ENCODE results near the gene SLC24A5. TPM values are rescaled to one million over a fixed set of nuclear protein-coding genes. Genes with fewer than 3 reads are reported as not detected.

The SLC24A5 gene
- not detected in 2 replicates for total RNA-seq

GRCh38 chr15:48120745-48121144, at the start of gene SLC24A5:
Gene SLC24A5 (plus strand): TSS chr15:48120990. CDS start chr15:48121045, 55 bp downstream.
- no peak for DNase-seq (ENCODE audit: extremely low read depth, low read depth, low spot score)

DNA sequence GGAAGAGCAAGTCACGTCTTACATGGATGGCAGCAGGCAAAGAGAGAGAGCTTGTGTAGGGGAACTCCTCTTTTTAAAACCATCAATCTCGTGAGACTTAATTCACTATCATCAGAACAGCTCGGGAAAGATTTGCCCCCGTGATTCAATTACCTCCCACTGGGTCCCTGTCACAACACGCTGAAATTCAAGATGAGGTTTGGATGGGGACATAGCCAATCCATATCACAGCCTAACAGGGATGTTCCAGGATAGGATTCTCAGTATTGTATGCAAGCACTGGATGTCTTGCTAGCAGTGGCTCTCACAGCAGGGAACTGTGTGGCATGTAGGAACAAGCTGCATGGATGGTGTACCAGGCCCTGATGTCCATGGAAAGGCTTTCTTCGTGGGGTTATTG, 47.8 kb upstream of the SLC24A5 start:
- DNase-seq (ENCODE audit: extremely low read depth, low read depth, low spot score) = no peak

DNA sequence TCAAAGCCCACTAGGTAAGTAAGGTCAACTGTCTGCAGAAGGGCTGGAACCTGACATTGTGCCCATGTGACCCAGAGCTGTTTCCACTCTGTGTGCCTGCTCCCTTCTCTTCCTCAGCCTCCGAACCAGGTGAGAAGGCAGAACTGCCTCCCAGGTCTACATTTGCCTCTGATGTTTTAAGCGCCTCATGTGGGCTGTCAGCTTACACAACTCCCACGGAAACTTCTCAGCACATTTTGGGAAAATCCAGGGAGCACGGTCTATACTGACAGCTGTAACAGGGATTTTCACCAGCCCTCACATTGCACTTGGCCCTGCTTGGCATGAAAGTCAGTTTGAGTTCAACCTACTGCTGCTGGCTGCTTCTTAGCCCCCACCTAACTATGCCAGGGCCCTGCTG, 46.9 kb upstream of the SLC24A5 start:
- no peak for DNase-seq (ENCODE audit: extremely low read depth, low read depth, low spot score)

GRCh38 chr15:48076454-48076853, 44.3 kb upstream of the SLC24A5 start:
- DNase-seq (ENCODE audit: extremely low read depth, low read depth, low spot score) = no peak

DNA sequence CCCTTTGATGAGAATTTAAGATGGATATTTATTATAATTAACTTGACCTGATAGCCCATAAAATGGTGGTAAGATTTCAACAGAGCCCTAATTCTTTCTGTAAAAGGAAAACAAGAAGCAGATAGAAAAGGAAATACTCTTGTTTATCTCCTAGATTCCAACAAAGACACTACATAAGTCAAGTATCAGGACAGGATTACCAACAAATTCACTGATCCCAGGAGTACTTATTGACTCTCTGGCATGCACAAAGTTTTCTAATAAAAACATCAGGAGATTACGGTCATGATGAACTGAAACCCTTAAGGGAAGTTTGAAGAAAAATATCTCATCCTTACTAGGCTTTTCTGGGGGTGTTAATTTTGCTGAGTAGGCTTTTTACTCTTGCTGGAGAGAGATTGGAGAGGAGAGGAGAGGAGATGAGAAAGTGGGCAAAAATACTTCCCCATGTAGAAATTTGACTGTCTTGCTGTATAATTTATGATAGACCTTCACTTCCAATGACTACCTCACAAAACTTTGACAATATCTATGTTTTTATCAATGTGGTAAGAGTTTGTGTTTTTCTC, 43.1 kb upstream of the SLC24A5 start:
- DNase-seq (ENCODE audit: extremely low read depth, low read depth, low spot score) = no peak

DNA sequence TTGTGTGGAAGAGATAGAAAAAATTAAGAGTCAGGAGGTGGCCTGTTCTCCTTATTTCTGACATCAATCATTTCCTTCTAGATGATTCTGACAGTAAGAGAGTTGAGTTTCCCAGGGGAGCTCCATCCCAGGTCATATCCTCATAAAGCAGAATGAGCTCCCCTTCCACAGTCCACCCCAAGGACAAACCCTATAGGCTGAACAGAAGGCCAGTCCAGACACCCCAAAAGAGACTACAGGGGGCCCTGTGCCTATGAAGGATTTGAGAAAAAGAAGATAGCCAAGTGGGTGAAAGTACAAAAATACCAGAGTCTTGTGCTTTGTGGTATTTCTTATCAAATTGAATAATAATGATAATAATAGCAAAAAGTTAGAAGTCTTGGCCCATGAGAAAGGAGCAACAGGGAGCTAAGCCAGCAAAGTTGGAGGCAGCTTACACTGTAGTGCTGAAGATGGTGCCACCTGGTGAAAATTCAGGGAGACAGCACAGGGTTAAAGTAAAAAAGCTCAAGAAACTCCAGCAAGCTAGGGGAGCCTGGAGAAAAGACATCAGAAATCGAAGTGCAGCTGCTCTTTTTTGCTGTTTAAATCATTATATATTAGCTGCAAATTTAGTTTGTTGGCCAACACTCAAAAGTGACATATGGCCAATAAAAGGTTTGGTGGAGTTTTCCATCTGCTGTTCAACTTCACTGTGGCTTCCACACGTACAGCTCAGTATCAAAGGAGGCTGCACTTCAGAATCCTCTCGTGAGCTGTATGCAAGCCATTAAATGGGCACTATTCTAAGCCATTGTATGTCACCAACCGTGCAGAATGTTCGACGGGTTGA, 35.8 kb upstream of the SLC24A5 start:
- DNase-seq (ENCODE audit: extremely low read depth, low read depth, low spot score) = peak; percentile 5

GRCh38 chr15:48085591-48085930, 35.2 kb upstream of the SLC24A5 start:
- DNase-seq (ENCODE audit: extremely low read depth, low read depth, low spot score) = no peak

DNA sequence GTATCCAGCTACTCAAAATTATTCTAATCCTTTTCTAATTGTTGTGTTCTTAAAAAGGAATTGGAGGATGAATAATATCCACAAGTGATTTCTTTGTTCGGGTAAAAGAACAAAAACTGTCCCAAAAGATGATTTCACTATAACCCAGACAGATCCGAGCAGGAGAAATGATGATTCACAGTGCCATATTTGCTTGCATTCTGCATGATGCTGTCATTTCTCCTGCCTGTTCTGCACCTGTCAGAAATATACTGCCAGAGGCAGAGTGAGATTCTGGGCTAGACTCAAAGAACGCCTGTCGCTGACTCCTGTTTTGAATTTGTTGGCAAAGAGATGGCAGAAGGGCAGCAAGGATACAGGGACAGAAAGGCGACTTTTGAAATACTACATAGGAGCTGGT, 34.7 kb upstream of the SLC24A5 start:
- no peak for DNase-seq (ENCODE audit: extremely low read depth, low read depth, low spot score)

DNA sequence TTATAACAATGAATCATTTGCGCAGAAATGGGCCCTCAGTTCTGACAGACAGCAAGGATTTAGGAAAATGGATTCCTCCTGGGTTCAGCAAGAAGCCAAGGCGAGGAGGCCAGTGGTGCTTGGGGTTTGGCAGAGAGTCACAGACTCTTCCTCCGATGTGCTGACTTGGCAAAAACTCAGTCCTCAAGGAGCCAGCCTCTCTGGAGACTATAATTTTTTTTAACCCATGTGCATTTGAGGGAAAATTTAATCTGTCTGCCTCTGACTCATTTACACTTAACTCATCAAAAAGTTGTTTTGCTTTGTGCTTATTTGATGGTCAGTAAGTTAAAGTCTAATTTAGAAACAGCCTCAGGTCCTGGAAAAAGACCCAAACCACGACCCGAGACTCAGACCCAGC, 34.2 kb upstream of the SLC24A5 start:
- no peak for DNase-seq (ENCODE audit: extremely low read depth, low read depth, low spot score)

DNA sequence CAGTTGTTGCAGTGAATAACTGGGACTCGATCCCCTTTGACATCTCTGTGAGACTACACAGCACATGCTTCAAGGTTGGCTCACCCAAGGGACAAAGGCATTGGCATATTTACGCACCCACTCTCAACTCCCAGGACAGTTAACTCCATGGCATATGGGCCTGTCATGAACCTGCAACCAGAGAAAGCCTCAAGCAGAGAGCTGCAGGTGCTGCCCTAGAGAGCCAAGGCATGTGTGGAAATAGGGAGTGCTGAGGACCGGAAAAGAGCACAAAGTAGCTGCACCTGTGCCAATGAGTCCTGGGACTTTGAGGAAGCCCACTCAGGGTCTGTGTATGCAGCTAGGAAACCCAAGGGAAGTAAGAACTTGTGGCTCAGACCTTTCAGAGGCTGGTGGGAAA, 32.9 kb upstream of the SLC24A5 start:
- no peak for DNase-seq (ENCODE audit: extremely low read depth, low read depth, low spot score)

GRCh38 chr15:48089702-48090101, 31.1 kb upstream of the SLC24A5 start:
- DNase-seq (ENCODE audit: extremely low read depth, low read depth, low spot score) = no peak

DNA sequence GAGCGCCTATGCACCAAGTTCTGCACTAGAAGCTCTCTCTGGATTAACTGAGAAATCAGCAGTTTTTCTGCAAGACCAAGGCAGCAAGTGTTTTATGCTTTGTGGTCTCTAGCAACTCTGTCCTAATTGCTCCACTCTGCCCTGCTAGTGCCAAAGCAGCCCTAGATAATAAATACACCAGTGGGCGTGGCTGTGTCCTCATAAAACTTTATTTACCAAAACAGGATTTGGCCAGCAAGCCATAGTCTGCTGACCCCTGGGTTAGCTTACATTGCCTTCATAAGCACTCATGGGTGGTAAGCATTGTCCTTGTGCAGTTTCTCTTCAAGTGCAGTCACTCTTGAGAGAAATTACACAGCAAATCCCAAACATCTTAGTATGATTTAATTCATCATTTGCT, 30.7 kb upstream of the SLC24A5 start:
- DNase-seq (ENCODE audit: extremely low read depth, low read depth, low spot score) = no peak

DNA sequence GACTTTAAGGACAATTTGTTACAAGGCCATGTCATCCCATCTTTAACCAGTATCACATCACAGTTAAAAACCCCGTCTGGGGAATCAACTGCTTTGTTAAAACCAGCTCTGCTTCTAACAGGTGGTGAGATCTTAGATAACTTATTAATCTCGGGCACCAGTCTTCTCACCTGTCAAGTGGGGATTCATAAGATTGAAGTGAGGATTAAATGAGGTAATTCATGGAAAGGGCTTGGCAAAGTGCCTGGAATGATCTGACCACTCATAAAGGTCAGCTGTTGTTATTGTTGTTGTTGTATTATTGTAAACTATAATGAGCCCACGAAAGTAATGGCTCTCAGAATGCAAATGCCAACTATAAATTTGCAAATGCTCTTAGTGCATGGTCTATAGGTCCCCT, 30.1 kb upstream of the SLC24A5 start:
- DNase-seq (ENCODE audit: extremely low read depth, low read depth, low spot score) = no peak

- no peak for DNase-seq (ENCODE audit: extremely low read depth, low read depth, low spot score)
Observed at GRCh38 chr15:48091522-48091921, 29.3 kb upstream of the SLC24A5 start.

GRCh38 chr15:48096355-48096786, 24.4 kb upstream of the SLC24A5 start:
- no peak for DNase-seq (ENCODE audit: extremely low read depth, low read depth, low spot score)

- no peak for DNase-seq (ENCODE audit: extremely low read depth, low read depth, low spot score)
Observed at GRCh38 chr15:48096813-48097212, 24.0 kb upstream of the SLC24A5 start.

DNA sequence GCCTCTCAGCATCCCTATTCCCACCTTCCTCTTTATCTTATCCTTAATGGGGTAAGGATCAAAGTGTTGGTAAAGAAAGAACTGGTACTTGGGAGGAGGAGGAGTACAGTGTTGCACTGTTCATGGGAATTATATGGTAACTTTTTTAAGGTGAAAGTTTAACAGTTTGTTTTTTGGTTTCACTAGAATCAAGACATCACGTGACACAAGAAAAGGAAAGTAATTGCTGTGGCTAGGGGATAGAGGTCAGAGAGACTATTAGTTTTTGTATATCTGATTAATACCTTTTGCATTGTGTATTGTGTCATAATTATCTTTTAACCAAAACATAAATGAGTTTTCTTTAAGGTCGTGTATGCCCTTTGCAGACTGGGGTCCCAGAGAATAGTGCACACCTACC, 23.5 kb upstream of the SLC24A5 start:
- DNase-seq (ENCODE audit: extremely low read depth, low read depth, low spot score) = no peak

DNA sequence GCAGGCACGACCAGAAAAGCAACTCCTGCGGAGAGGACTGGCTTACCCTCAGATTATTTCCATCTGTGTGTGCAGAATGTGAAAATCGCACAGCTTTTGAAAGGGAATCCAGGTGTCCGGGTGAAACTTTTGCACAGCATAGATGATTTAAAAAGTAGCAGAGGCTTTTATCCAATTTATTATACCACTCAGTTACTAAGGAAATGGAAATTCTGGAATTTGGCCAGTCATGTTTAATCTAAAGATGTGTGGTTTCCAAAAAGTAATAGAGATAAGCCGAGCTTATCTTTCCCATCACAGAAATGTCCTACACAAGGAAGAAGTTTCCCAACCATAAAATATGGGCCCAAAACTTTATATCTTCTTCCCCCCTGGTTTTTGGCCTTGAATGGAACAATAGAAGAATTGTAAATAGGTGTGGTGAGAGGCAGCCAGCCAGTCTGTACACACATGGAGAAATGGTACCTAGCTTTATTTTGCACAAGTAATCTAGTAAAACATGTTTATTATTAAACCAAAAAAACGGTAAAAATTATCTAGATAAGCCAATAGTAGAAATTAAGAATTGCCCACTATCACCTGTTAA, 19.3 kb upstream of the SLC24A5 start:
- no peak for DNase-seq (ENCODE audit: extremely low read depth, low read depth, low spot score)

DNA sequence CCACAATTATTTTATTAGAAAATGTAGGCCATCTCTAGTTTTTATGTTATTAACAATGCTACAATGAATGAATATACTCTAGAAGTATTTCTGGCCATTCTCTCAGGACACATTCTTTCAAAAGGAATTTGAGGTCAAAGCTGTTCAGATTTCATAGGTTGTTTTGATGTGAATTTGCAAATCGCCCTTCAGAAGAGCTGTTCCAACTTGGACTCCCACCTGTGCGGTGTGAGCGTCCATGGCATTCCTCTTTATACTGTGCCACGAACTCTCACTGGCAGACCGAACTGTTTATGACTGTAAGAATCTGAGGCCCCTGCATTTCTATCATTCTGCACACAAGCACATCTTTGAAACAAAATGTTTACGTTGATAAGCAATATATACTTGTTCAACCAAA, 18.6 kb upstream of the SLC24A5 start:
- DNase-seq (ENCODE audit: extremely low read depth, low read depth, low spot score) = no peak

DNA sequence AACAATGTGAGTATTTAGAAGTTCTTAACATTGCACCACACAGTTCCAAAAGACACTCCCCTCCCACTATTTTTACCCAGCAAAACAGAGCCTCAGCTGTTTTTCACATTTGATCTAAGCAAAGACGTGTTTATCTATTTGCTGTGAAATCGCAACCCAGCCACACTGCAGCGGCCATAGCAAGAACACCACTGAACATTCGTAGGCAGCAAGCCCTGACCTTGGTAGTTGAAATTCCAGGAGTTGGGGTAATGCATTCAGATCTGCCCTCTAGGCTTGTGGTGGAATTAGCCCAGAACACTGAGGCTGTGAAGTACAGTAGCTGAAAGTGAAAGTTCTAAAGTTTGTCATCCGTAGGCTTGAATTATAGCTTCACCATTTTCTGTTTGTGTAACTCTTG, 17.1 kb upstream of the SLC24A5 start:
- no peak for DNase-seq (ENCODE audit: extremely low read depth, low read depth, low spot score)

GRCh38 chr15:48105936-48106335, 14.9 kb upstream of the SLC24A5 start:
- DNase-seq (ENCODE audit: extremely low read depth, low read depth, low spot score) = no peak

DNA sequence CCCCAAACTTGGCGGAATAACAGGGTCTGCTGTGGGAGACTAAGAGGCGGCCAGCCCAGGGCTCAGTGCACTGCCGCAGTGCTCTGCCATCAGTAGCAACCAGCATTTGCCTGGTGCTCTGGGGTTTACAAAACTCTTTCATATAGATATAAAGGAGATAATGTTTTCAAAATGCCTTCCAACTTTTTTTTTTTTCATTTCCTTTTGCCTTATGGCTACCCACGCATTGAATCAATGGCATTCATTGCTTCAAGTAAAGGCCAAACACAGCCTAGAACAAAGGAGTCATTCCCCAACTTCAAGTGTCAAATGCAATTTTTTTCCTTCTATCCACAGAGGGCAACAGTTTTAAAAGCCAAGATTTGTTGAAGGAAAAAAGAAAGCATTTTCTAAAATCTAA, 11.6 kb upstream of the SLC24A5 start:
- DNase-seq (ENCODE audit: extremely low read depth, low read depth, low spot score) = no peak

Measured in glomerular endothelial cell (primary cell).